ENCODE measurements around the gene MID2. TPM values are rescaled to one million over a fixed set of nuclear protein-coding genes. Genes with fewer than 3 reads are reported as not detected.
"Not testable (repeated sequence)": the region's sequence is repeated elsewhere in the genome, so short reads cannot be mapped to it uniquely, and the experiment has no call there.

MID2 gene
- total RNA-seq, 3 donors from 2014 or later (not counting 1 experiment from before 2014, with no cell fraction given): 1.4 to 6.0 (median 2.3) TPM

GRCh38 chrX:107849747-107850421 is 24.2 kb downstream of the MID2 start:
- Histone ChIP-seq H3K36me3 (ENCODE audit: control insufficient read depth, insufficient read depth, low read length) (no peaks in the 10 kb centered on the region), H3K4me3 (ENCODE audit: low read length) (no peak overlapping the region), H3K4me1 (ENCODE audit: control insufficient read depth, insufficient read depth, low read length) (no peaks in the 10 kb centered on the region), H3K27ac (ENCODE audit: low read length) (no peak overlapping the region), H3K27me3 (ENCODE audit: control insufficient read depth, insufficient read depth, low read length) (no peaks in the 10 kb centered on the region), H3K9me3 (ENCODE audit: control insufficient read depth, insufficient read depth, low read length) (no peaks in the 10 kb centered on the region)
- Mint-ChIP-seq H3K27me3 (ENCODE audit: low read depth in 2 of 2) (peaks cover 13 to 27% of the 10 kb centered on the region in 2 donors), H3K4me1 (no peaks in the 10 kb centered on the region), H3K4me3 (no peak overlapping the region), H3K9me3 (no peaks in the 10 kb centered on the region), H3K27ac (no peak overlapping the region), H3K36me3 (no peaks in the 10 kb centered on the region)
- 62% methylated on average over 3 of the region's 5 CpGs for WGBS (ENCODE audit: insufficient coverage)
- no peak for ATAC-seq
- intact Hi-C loops (cut with micrococcal nuclease): no loop called here
- no peak for TF ChIP-seq CTCF (IDR thresholded peaks at IDR 0.05)
- DNase-seq: peak in 1 of 2 donors; percentile 5

GRCh38 chrX:107850422-107850765 is 24.7 kb downstream of the MID2 start:
- no peak overlapping the region for H3K4me3 ChIP-seq (ENCODE audit: low read length)
- no peaks in the 10 kb centered on the region for H3K4me1 Mint-ChIP-seq
- H3K9me3 ChIP-seq (ENCODE audit: control insufficient read depth, insufficient read depth, low read length): no peaks in the 10 kb centered on the region
- no peak for TF ChIP-seq CTCF (IDR thresholded peaks at IDR 0.05)
- H3K27me3 Mint-ChIP-seq (ENCODE audit: low read depth in 2 of 2): peaks cover 13 to 27% of the 10 kb centered on the region in 2 donors
- WGBS (ENCODE audit: insufficient coverage): 93% methylated on average over 1 of the region's 2 CpGs
- no peak overlapping the region for H3K27ac Mint-ChIP-seq
- no peaks in the 10 kb centered on the region for H3K27me3 ChIP-seq (ENCODE audit: control insufficient read depth, insufficient read depth, low read length)
- no peaks in the 10 kb centered on the region for H3K36me3 Mint-ChIP-seq
- intact Hi-C loops (cut with micrococcal nuclease): no loop called here
- no peak for DNase-seq
- H3K27ac ChIP-seq (ENCODE audit: low read length): no peak overlapping the region
- no peaks in the 10 kb centered on the region for H3K36me3 ChIP-seq (ENCODE audit: control insufficient read depth, insufficient read depth, low read length)
- no peak overlapping the region for H3K4me3 Mint-ChIP-seq
- H3K9me3 Mint-ChIP-seq: no peaks in the 10 kb centered on the region
- H3K4me1 ChIP-seq (ENCODE audit: control insufficient read depth, insufficient read depth, low read length): no peaks in the 10 kb centered on the region
- no peak for ATAC-seq

GRCh38 chrX:107851215-107851614 is 25.5 kb downstream of the MID2 start:
- no peaks in the 10 kb centered on the region for H3K4me1 Mint-ChIP-seq
- H3K27me3 Mint-ChIP-seq (ENCODE audit: low read depth in 2 of 2): peaks cover 16 to 27% of the 10 kb centered on the region in 2 donors
- Histone ChIP-seq H3K4me1 (ENCODE audit: control insufficient read depth, insufficient read depth, low read length) (no peaks in the 10 kb centered on the region), H3K36me3 (ENCODE audit: control insufficient read depth, insufficient read depth, low read length) (no peaks in the 10 kb centered on the region), H3K4me3 (ENCODE audit: low read length) (no peak overlapping the region), H3K27ac (ENCODE audit: low read length) (no peak overlapping the region), H3K9me3 (ENCODE audit: control insufficient read depth, insufficient read depth, low read length) (no peaks in the 10 kb centered on the region), H3K27me3 (ENCODE audit: control insufficient read depth, insufficient read depth, low read length) (no peaks in the 10 kb centered on the region)
- DNase-seq: no peak
- no peak for TF ChIP-seq CTCF (IDR thresholded peaks at IDR 0.05)
- H3K9me3 Mint-ChIP-seq: no peaks in the 10 kb centered on the region
- intact Hi-C loops (cut with micrococcal nuclease): no loop called here
- no peak for ATAC-seq
- H3K4me3 Mint-ChIP-seq: no peak overlapping the region
- H3K27ac Mint-ChIP-seq: no peak overlapping the region
- H3K36me3 Mint-ChIP-seq: no peaks in the 10 kb centered on the region
- WGBS (ENCODE audit: insufficient coverage): 93% methylated on average over 2 of the region's 2 CpGs

- H3K27me3 Mint-ChIP-seq (ENCODE audit: low read depth in 2 of 2): peaks cover 16 to 27% of the 10 kb centered on the region in 2 donors
- H3K4me1 ChIP-seq (ENCODE audit: control insufficient read depth, insufficient read depth, low read length); DNase-seq; ATAC-seq; H3K4me3 ChIP-seq (ENCODE audit: low read length); H3K27ac Mint-ChIP-seq; intact Hi-C loops (cut with micrococcal nuclease); H3K27me3 ChIP-seq (ENCODE audit: control insufficient read depth, insufficient read depth, low read length); H3K4me3 Mint-ChIP-seq; H3K36me3 ChIP-seq (ENCODE audit: control insufficient read depth, insufficient read depth, low read length); H3K4me1 Mint-ChIP-seq; H3K27ac ChIP-seq (ENCODE audit: low read length); H3K9me3 Mint-ChIP-seq; H3K9me3 ChIP-seq (ENCODE audit: control insufficient read depth, insufficient read depth, low read length); H3K36me3 Mint-ChIP-seq: not testable (repeated sequence)
- WGBS (ENCODE audit: insufficient coverage): 95% methylated on average over 6 of the region's 7 CpGs
Observed at GRCh38 chrX:107851665-107852064, 26.0 kb downstream of the MID2 start.
